ENCODE data around the gene SLC25A23. TPM values are rescaled to one million over a fixed set of nuclear protein-coding genes. Genes with fewer than 3 reads are reported as not detected.
"Not testable (repeated sequence)": the region's sequence is repeated elsewhere in the genome, so short reads cannot be mapped to it uniquely, and the experiment has no call there.

The SLC25A23 gene
- 90.5 and 96.4 TPM in 2 replicates for total RNA-seq (2014; rRNA removed; shearing (Covaris generic))
- 25.1 and 25.7 TPM in 2 replicates for polyA plus RNA-seq (2016; fragmentation: Nextera tagmentation; extraction: Ambion mirVana)
- long read RNA-seq, partial matches to known transcripts: 0 of 3 reads
- long read RNA-seq, other reads (novel, unspliced or antisense): 3 of 3 reads

DNA sequence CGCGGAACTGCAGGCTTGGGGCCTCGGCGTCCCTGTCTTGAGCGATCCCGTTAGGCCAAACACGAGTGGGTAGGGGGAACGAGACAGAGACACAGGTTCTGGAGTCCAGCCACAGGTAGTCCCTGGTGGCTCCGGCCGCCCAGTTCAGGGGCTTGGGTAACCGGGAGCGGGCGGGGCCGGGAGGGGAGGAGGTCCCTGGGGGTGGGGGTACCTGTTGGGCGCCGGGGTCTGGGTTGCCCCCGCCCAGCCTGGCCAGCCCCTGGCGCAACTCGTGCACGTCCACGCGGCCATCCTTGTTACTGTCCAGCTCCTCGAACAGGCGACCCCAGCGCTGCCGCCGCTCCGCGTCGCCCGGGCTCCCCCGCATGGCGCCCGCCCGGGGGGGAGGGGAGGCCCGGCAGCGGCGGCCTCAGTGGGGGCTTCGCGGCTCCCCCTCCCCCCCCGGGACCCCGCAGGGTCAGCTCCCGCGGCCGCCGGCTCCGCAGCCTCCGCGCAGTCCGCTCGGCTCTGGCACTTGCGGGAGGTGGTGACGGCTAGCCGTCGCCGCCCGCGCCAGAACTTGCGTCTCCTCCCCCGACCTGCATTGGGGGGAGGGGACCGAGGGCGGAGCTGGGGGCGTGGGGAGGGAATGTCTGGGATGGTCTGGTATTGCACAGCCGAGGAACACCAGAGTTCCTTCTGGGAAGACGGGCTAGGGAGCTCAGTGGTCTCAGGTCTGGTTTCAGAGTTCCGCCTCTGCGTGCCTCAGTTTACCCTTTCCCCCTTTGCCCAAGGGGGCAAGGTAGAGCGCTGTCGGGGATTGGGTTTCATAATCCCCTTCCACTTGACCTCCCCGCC lies at the start of gene SLC25A23:
SLC25A23 (minus strand) TSS at position 531 of the 837 bp plus-strand sequence; CDS start at position 367, 164 bp downstream.
- peak within 1 kb of the TSS; percentile 94 for H3K27ac ChIP-seq (ENCODE audit: low read depth)
- peak; percentile 82 for DNase-seq (ENCODE audit: low spot score)
- Mint-ChIP-seq H3K27me3 (ENCODE audit: insufficient read depth, low read depth, poor library complexity) (peaks cover 21% of the 10 kb centered on the region), H3K9me3 (peaks cover 3% of the 10 kb centered on the region; the same call in 1 of the 3 replicates), H3K27ac (peak within 1 kb of the TSS; percentile 92), H3K4me3 (peak within 1 kb of the TSS; percentile 88), H3K4me1 (peaks cover 13% of the 10 kb centered on the region), H3K36me3 (ENCODE audit: low read depth) (peaks cover 25% of the 10 kb centered on the region)
- H3K36me3 ChIP-seq (ENCODE audit: insufficient read depth): peaks cover 6% of the 10 kb centered on the region; the same call in 1 of the 2 replicates
- peak within 1 kb of the TSS; percentile 59 for H3K4me3 ChIP-seq
- H3F3A ChIP-seq (replicated peaks; ENCODE audit: low read depth): no peaks in the 10 kb centered on the region
- peaks cover under 1% of the 10 kb centered on the region; the same call in 1 of the 2 replicates for H3K79me2 ChIP-seq (replicated peaks; ENCODE audit: insufficient read depth)
- peak within 1 kb of the TSS; percentile 76 for H3K4me2 ChIP-seq
- no peaks in the 10 kb centered on the region for H3K9me2 ChIP-seq (ENCODE audit: insufficient read depth)
- TF ChIP-seq, protein P1, sequence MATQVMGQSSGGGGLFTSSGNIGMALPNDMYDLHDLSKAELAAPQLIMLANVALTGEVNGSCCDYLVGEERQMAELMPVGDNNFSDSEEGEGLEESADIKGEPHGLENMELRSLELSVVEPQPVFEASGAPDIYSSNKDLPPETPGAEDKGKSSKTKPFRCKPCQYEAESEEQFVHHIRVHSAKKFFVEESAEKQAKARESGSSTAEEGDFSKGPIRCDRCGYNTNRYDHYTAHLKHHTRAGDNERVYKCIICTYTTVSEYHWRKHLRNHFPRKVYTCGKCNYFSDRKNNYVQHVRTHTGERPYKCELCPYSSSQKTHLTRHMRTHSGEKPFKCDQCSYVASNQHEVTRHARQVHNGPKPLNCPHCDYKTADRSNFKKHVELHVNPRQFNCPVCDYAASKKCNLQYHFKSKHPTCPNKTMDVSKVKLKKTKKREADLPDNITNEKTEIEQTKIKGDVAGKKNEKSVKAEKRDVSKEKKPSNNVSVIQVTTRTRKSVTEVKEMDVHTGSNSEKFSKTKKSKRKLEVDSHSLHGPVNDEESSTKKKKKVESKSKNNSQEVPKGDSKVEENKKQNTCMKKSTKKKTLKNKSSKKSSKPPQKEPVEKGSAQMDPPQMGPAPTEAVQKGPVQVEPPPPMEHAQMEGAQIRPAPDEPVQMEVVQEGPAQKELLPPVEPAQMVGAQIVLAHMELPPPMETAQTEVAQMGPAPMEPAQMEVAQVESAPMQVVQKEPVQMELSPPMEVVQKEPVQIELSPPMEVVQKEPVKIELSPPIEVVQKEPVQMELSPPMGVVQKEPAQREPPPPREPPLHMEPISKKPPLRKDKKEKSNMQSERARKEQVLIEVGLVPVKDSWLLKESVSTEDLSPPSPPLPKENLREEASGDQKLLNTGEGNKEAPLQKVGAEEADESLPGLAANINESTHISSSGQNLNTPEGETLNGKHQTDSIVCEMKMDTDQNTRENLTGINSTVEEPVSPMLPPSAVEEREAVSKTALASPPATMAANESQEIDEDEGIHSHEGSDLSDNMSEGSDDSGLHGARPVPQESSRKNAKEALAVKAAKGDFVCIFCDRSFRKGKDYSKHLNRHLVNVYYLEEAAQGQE (IDR thresholded peaks at IDR 0.05; ENCODE audit: unreplicated experiment): peak; percentile 6
- TF ChIP-seq JUNB (IDR thresholded peaks at IDR 0.05; ENCODE audit: unreplicated experiment) (no peak), CREB1 (CRISPR knock-in tag; IDR thresholded peaks at IDR 0.05; ENCODE audit: low read depth) (0 out of 2 replicates have a peak, but pooled peaks have one; percentile 26)
- peak within 1 kb of the TSS; percentile 87 for H2AFZ ChIP-seq
- ATAC-seq: peak; percentile 44
- H3K4me1 ChIP-seq (ENCODE audit: insufficient read depth): peaks cover 4% of the 10 kb centered on the region; the same call in 1 of the 2 replicates
- H4K20me1 ChIP-seq (replicated peaks; ENCODE audit: insufficient read depth): no peaks in the 10 kb centered on the region; the same call in 1 of the 2 replicates
- peaks cover 5% of the 10 kb centered on the region; the same call in 1 of the 2 replicates for H3K27me3 ChIP-seq (ENCODE audit: insufficient read depth)

- H3K27me3 Mint-ChIP-seq (ENCODE audit: insufficient read depth, low read depth, poor library complexity); H3K27ac Mint-ChIP-seq; H3K4me3 ChIP-seq; H2AFZ ChIP-seq; H3K79me2 ChIP-seq (replicated peaks; ENCODE audit: insufficient read depth); H3K36me3 ChIP-seq (ENCODE audit: insufficient read depth); H3K27ac ChIP-seq (ENCODE audit: low read depth); H3K4me2 ChIP-seq; H3K9me3 Mint-ChIP-seq; H3K4me3 Mint-ChIP-seq; H3K36me3 Mint-ChIP-seq (ENCODE audit: low read depth); ATAC-seq; H3F3A ChIP-seq (replicated peaks; ENCODE audit: low read depth); H3K4me1 ChIP-seq (ENCODE audit: insufficient read depth); H3K27me3 ChIP-seq (ENCODE audit: insufficient read depth); H4K20me1 ChIP-seq (replicated peaks; ENCODE audit: insufficient read depth); DNase-seq (ENCODE audit: low spot score); H3K9me2 ChIP-seq (ENCODE audit: insufficient read depth); H3K4me1 Mint-ChIP-seq: not testable (repeated sequence)
These were observed 48.6 kb upstream of the SLC25A23 start for GRCh38 chr19:6508028-6508771.
